Aorta (tissue), 5 donors: ENCODE results near the gene TIE1. TPM values are rescaled to one million over a fixed set of nuclear protein-coding genes. Genes with fewer than 3 reads are reported as not detected.

Experiments
- ATAC-seq: fragments of 200-7000 bp; cut with Tn5 transposase; one replicate; pipeline ENCODE4 v1.9.1; 2022; ENCODE audit warnings: moderate library complexity; ENCODE audit not compliant: low FRiP score
- DNase-seq, 2 donors: peaks; one replicate each; pipeline ENCODE4 v3.0.0-alpha.2; 2020
- H3K27ac ChIP-seq, 2 donors: one replicate each; pipeline ENCODE4 v1.5.1; 2013; ENCODE audit warnings: low read length in 2 of 2, mild to moderate bottlenecking in 2 of 2, moderate library complexity in 2 of 2, control low read depth in 1 of 2, inconsistent platforms in 1 of 2, low read depth in 1 of 2
- H3K27me3 ChIP-seq, 2 donors: one replicate each; pipeline ENCODE4 v1.6.1; 2013; ENCODE audit warnings: control low read depth in 1 of 2, low read length in 1 of 2, mild to moderate bottlenecking in 1 of 2, moderate library complexity in 1 of 2; ENCODE audit not compliant: insufficient read depth in 2 of 2, control insufficient read depth in 1 of 2
- H3K36me3 ChIP-seq, 2 donors: one replicate each; pipeline ENCODE4 v1.6.1; 2013; ENCODE audit warnings: control low read depth in 1 of 2, low read length in 1 of 2, mild to moderate bottlenecking in 1 of 2; ENCODE audit not compliant: insufficient read depth in 2 of 2, control insufficient read depth in 1 of 2
- H3K4me1 ChIP-seq, 2 donors: one replicate each; pipeline ENCODE4 v1.6.1; 2013; ENCODE audit warnings: low read length in 2 of 2, control low read depth in 1 of 2, mild to moderate bottlenecking in 1 of 2, moderate library complexity in 1 of 2; ENCODE audit not compliant: insufficient read depth in 2 of 2, control insufficient read depth in 1 of 2
- H3K4me3 ChIP-seq, 2 donors: one replicate each; pipeline ENCODE4 v1.5.1; 2013; ENCODE audit warnings: low read length in 2 of 2, control low read depth in 1 of 2, mild to moderate bottlenecking in 1 of 2
- H3K9me3 ChIP-seq: one replicate; pipeline ENCODE4 v1.6.1; 2013; ENCODE audit warnings: mild to moderate bottlenecking, low read length; ENCODE audit not compliant: control insufficient read depth
- WGBS, 2 donors: extraction: QIAGEN DNeasy Blood & Tissue Kit; methylation state at CpG; one replicate each; pipeline ENCODE4 v1.1.7; 2013; 5-methylcytosine and 5-hydroxymethylcytosine counted together
- intact Hi-C, 2 donors: fragments of 100-400 bp; cut with DNase I; formaldehyde crosslinking; loops; one replicate each; pipeline versions ENCODE4 v1.14.2 to v1.15.0; 2022
- long read RNA-seq, 2 donors: library from polyadenylated mRNA; unstranded; transcript quantifications; one replicate each; pipeline ENCODE4 v2.0.0, GENCODE V29; 2020 to 2021
- polyA plus RNA-seq, 2 donors: library from polyadenylated mRNA; stranded (reverse); fragments of 200-250 nt; gene quantifications; one replicate each; pipeline ENCODE4 v1.2.3, GENCODE V29; 2013
- total RNA-seq, 2 donors: library from RNA; stranded (reverse); fragmentation: NEBNext Ultra II Directional; extraction: Animal tissue kit (Norgen Biotek cat#: 25700); gene quantifications; one replicate each; pipeline ENCODE4 v1.2.1, GENCODE V29; 2021
- donor health status: healthy with polysubstance abuse.
- donor health status: Bipolar disorder and iron deficiency.
- donor health status: DM: no; HTN: no; CAD: no.
- donor health status: DM: no; HTN: no; CAD: no.
- donor health status: DM: yes; HTN: yes; CAD: no.

Gene TIE1
- total RNA-seq = 10 to 100 TPM; 41.0 to 65.3 TPM
- polyA plus RNA-seq = 1 to 10 TPM; 4.0 to 4.1 TPM
- long read RNA-seq, donor 1, transcript TIE1-201 (23 exons, 3,882 nt) = major isoform, 24 of 128 reads
- long read RNA-seq, donor 1, partial matches to known transcripts = 67 of 128 reads
- long read RNA-seq, donor 1, other reads (novel, unspliced or antisense) = 37 of 128 reads
- long read RNA-seq, donor 2, transcript TIE1-201 (23 exons, 3,882 nt) = major isoform, 16 of 62 reads
- long read RNA-seq, donor 2, partial matches to known transcripts = 36 of 62 reads
- long read RNA-seq, donor 2, other reads (novel, unspliced or antisense) = 10 of 62 reads

DNA sequence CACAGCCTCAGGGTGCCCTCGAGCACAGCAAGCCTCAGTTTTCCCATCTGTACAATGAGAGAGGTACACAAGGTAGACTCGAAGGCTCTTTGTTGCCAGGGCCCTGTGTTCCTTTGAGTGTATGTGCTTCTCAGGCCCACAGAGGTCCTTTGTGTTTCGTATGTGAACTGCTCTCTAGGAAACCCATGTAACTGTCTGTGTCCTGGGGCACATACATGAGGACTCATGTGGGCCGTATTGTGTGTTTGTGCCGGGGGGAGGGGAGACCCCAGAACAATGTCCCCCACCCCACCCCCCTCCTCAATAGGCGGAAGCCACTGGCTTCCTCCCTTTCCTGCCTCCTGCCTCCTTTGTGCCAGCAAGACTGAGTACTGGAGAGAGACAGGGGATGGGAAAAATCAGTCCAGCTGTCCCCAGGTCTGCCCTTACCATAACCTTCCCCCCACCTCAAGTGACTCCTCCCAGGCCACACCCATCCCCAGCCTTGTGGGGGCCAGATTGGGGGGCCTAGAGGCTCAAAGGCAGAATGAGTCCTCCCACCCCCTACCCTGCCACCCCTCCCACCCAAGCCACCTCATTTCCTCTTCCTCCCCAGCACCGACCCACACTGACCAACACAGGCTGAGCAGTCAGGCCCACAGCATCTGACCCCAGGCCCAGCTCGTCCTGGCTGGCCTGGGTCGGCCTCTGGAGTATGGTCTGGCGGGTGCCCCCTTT is at the start of gene TIE1:
Gene TIE1 (plus strand): TSS at position 605 of the 717 bp plus-strand sequence. CDS start 90 bp downstream, at position 695.
- H3K4me1 ChIP-seq = no peaks in the 10 kb centered on the region
- DNase-seq (peak in 1 of 2 donors; percentile 67), ATAC-seq (peak; percentile 39)
- H3K4me3 ChIP-seq = no peak within 1 kb of the TSS
- H3K27ac ChIP-seq = no peak within 1 kb of the TSS
- WGBS, 2 donors = 91 to 93% methylated on average over 10 of the region's 10 CpGs
- H3K36me3 ChIP-seq = no peaks in the 10 kb centered on the region
- intact Hi-C loops = no loop called here
- no peaks in the 10 kb centered on the region for H3K27me3 ChIP-seq
- H3K9me3 ChIP-seq = no peaks in the 10 kb centered on the region

DNA sequence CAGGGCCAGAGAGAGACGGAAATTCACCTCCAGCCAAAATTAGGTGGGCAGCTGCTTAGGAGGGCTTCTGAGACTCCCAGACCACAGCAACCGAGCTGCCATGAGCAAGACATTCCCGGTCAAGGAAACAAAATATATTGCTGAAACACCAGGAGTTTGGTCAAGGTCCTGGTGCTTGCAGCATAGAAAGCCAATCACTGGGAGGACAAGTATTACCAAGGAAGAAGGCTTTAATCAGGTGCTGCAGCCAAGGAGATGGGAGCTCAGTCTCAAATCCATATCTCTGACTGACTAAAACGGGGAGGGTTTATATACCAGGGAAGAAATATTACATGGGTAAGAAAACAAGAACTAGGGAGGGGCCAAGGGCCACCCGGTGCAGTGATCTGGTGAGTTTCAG is 49.8 kb upstream of the TIE1 start:
- ATAC-seq = no peak
- intact Hi-C loops = no loop called here
- no peak overlapping the region for H3K4me3 ChIP-seq

DNA sequence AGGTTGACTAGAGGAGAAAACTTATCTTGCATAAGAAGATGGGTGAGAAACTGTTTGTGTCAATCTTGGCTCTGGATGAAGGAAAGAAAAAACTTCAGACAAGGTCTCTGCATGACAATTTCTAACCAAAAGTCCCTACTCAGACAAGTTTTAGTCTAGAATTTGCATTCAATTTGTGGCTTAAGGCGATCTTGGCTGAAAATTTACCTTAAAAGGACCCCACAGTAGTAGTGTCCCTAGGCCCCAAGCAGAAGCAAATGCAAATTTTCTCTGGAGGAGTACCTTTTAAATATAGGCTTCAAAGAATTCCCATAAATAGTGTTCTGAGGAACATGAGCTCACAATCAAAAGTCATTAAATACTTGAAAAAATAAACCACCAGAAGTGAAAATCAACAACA is 48.6 kb upstream of the TIE1 start:
- DNase-seq (no peak), ATAC-seq (no peak)
- intact Hi-C loops = no loop called here
- no peak overlapping the region for H3K27ac ChIP-seq
- H3K4me3 ChIP-seq = no peak overlapping the region
- no peaks in the 10 kb centered on the region for H3K9me3 ChIP-seq
- H3K36me3 ChIP-seq = no peaks in the 10 kb centered on the region
- 82 to 90% methylated on average over 1 of the region's 1 CpG for WGBS, 2 donors
- H3K4me1 ChIP-seq = no peaks in the 10 kb centered on the region
- no peaks in the 10 kb centered on the region for H3K27me3 ChIP-seq

More for the DNA sequence above, 49.8 kb upstream of the TIE1 start:
- no peaks in the 10 kb centered on the region for H3K36me3 ChIP-seq
- H3K9me3 ChIP-seq = no peaks in the 10 kb centered on the region
- H3K27me3 ChIP-seq = no peaks in the 10 kb centered on the region
- no peaks in the 10 kb centered on the region for H3K4me1 ChIP-seq
- DNase-seq = no peak
- no peak overlapping the region for H3K27ac ChIP-seq
- WGBS, 2 donors = 79 to 83% methylated on average over 5 of the region's 5 CpGs

GRCh38 chr1:43253173-43253572 is 47.6 kb upstream of the TIE1 start:
- no peaks in the 10 kb centered on the region for H3K27me3 ChIP-seq
- no peak overlapping the region for H3K27ac ChIP-seq
- intact Hi-C loops = no loop called here
- no peak overlapping the region for H3K4me3 ChIP-seq
- H3K4me1 ChIP-seq = no peaks in the 10 kb centered on the region
- ATAC-seq (no peak), DNase-seq (no peak)
- no peaks in the 10 kb centered on the region for H3K9me3 ChIP-seq
- WGBS, 2 donors = 88 to 90% methylated on average over 4 of the region's 4 CpGs
- no peaks in the 10 kb centered on the region for H3K36me3 ChIP-seq

- H3K4me3 ChIP-seq = no peak overlapping the region
- DNase-seq = no peak
- no peaks in the 10 kb centered on the region for H3K9me3 ChIP-seq
- intact Hi-C loops = no loop called here
- H3K36me3 ChIP-seq = no peaks in the 10 kb centered on the region
- no peak overlapping the region for H3K27ac ChIP-seq
- ATAC-seq = no peak
- H3K4me1 ChIP-seq = no peaks in the 10 kb centered on the region
- WGBS, 2 donors = 84 to 90% methylated on average over 8 of the region's 8 CpGs
- no peaks in the 10 kb centered on the region for H3K27me3 ChIP-seq
These were observed 46.9 kb upstream of the TIE1 start for GRCh38 chr1:43253876-43254275.

- no peak for ATAC-seq
- Histone ChIP-seq H3K4me1 (no peaks in the 10 kb centered on the region), H3K9me3 (no peaks in the 10 kb centered on the region), H3K27me3 (no peaks in the 10 kb centered on the region), H3K36me3 (no peaks in the 10 kb centered on the region), H3K4me3 (no peak overlapping the region), H3K27ac (no peak overlapping the region)
- no peak for DNase-seq
- 67 to 69% methylated on average over 10 of the region's 10 CpGs for WGBS, 2 donors
- intact Hi-C loops = no loop called here
These were observed 45.2 kb upstream of the TIE1 start for GRCh38 chr1:43255438-43256210.

- no peak for ATAC-seq
- 88 to 91% methylated on average over 8 of the region's 8 CpGs for WGBS, 2 donors
- no peaks in the 10 kb centered on the region for H3K27me3 ChIP-seq
- intact Hi-C loops = no loop called here
- H3K9me3 ChIP-seq = no peaks in the 10 kb centered on the region
- no peaks in the 10 kb centered on the region for H3K36me3 ChIP-seq
- H3K4me3 ChIP-seq = no peak overlapping the region
- no peaks in the 10 kb centered on the region for H3K4me1 ChIP-seq
- no peak overlapping the region for H3K27ac ChIP-seq
- DNase-seq = no peak
These were observed 43.9 kb upstream of the TIE1 start for GRCh38 chr1:43256675-43257570.

- H3K27me3 ChIP-seq = no peaks in the 10 kb centered on the region
- intact Hi-C loops = no loop called here
- H3K36me3 ChIP-seq = no peaks in the 10 kb centered on the region
- no peak overlapping the region for H3K27ac ChIP-seq
- H3K4me3 ChIP-seq = no peak overlapping the region
- DNase-seq = no peak
- ATAC-seq = no peak
- H3K9me3 ChIP-seq = no peaks in the 10 kb centered on the region
- no peaks in the 10 kb centered on the region for H3K4me1 ChIP-seq
- 60 to 69% methylated on average over 3 of the region's 3 CpGs for WGBS, 2 donors
These were observed 42.4 kb upstream of the TIE1 start for GRCh38 chr1:43258370-43258769.
